Large intestine (tissue), 3 donors: Measurements from ENCODE around the gene HRCT1. TPM values are rescaled to one million over a fixed set of nuclear protein-coding genes. Genes with fewer than 3 reads are reported as not detected.
A peak's percentile ranks its signal among the peaks of the same experiment; 100 is the strongest.

Experiments
- DNase-seq, 2 donors: peaks; one replicate each; pipeline versions ENCODE4 v3.0.0 to v3.0.0-alpha.2; 2013
- H3K27ac ChIP-seq: one replicate; pipeline ENCODE4 v1.5.1; 2013; ENCODE audit warnings: low read length
- H3K27me3 ChIP-seq: 2 replicates; pipeline ENCODE4 v1.6.1; 2013; ENCODE audit warnings: low read length; ENCODE audit not compliant: control insufficient read depth, insufficient read depth
- H3K36me3 ChIP-seq: 2 replicates; pipeline ENCODE4 v1.6.1; 2013; ENCODE audit warnings: low read length; ENCODE audit not compliant: control insufficient read depth, insufficient read depth
- H3K4me1 ChIP-seq: one replicate; pipeline ENCODE4 v1.6.1; 2013; ENCODE audit warnings: low read length; ENCODE audit not compliant: control insufficient read depth, insufficient read depth
- H3K4me3 ChIP-seq: one replicate; pipeline ENCODE4 v1.5.1; 2013; ENCODE audit warnings: low read length
- H3K9me3 ChIP-seq: one replicate; pipeline ENCODE4 v1.6.1; 2013; ENCODE audit warnings: mild to moderate bottlenecking, low read depth, low read length, moderate library complexity; ENCODE audit not compliant: control insufficient read depth
- WGBS: methylation state at CpG from one replicate; pipeline ENCODE4 v1.1.5; 2013; ENCODE audit warnings: low lambda C conversion rate; ENCODE audit not compliant: insufficient coverage; 5-methylcytosine and 5-hydroxymethylcytosine counted together
- polyA plus RNA-seq: library from polyadenylated mRNA; unstranded; fragments of 120-200 nt; gene quantifications from one replicate; pipeline ENCODE4 v1.2.1, GENCODE V29; 2013

The HRCT1 gene
- polyA plus RNA-seq, 1 donor: 1.6 TPM

DNA sequence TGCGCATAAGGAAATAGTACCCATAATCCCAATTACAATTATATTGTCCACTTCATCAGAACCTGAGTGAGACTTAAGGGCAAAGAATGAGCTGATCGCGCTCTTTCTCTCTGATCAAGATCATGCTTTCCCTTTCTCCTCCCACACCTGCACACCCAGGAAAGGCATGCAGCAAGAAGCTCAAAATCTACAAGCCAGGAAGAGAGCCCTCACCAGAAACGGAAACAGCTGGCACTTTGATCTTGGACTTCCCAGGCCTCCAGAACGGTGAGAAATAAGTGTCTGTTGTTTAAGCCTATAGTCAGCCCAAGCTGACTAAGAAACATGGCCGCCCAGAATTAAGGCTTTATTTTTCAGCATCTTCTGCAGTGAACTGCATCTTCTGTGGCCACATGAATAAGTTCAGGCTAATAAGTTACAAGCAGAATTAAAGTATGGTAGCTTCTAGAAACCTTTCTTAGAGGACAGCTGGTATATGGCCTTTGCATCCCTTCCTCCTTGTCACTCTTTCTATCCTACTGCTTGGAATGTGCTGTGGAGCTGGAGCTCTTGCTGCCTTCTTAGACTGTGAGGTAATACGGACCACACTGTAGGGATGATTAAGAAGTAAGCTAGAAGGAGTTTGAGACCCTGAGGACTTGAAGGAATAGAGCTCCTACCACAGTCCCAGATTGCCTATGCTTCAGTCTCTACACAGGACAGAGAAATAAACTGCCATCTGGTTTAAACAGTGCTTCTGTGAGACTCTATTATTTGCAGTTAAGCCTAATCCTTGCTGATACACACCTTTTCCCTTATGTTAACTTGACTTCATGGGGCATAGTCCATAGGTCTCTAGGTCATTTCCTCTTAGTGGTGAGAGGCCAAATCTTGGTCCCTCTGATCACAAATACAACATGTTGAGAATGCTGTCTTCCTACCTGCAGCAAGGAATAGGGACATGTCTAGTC, 34.7 kb downstream of the HRCT1 start:
- DNase-seq: peak; percentile 70 to 78
- peak overlapping the region; percentile 56 for H3K27ac ChIP-seq

DNA sequence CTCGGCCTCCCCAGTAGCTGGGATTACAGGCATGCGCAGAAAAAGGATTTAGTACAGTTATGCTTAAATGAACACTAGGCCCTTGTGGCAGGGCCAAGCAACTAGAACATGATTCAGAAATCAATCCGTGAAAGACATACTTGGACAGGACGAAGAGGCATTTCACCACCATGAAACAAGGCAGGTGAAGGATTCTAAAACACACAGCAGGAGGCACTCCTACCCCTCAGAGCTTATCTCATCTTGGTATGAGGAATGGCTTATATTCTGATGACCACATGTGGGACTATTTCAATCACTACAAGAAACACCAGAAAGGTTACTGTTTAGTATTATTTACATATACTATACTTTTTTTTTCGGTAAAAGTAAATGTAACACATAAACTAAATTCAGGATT, 36.3 kb downstream of the HRCT1 start:
- no peaks in the 10 kb centered on the region for H3K36me3 ChIP-seq
- peaks cover 30% of the 10 kb centered on the region for H3K4me1 ChIP-seq
- H3K9me3 ChIP-seq: no peaks in the 10 kb centered on the region
- no peak overlapping the region for H3K4me3 ChIP-seq
- no CpG with 5 or more reads among the region's 5 CpGs for WGBS
- H3K27ac ChIP-seq: no peak overlapping the region
- no peak for DNase-seq
- H3K27me3 ChIP-seq: no peaks in the 10 kb centered on the region

More for the DNA sequence above, 34.7 kb downstream of the HRCT1 start:
- H3K4me1 ChIP-seq: peaks cover 33% of the 10 kb centered on the region
- 62% methylated on average over 2 of the region's 7 CpGs for WGBS
- no peaks in the 10 kb centered on the region for H3K27me3 ChIP-seq
- H3K9me3 ChIP-seq: no peaks in the 10 kb centered on the region
- H3K36me3 ChIP-seq: no peaks in the 10 kb centered on the region
- no peak overlapping the region for H3K4me3 ChIP-seq

DNA sequence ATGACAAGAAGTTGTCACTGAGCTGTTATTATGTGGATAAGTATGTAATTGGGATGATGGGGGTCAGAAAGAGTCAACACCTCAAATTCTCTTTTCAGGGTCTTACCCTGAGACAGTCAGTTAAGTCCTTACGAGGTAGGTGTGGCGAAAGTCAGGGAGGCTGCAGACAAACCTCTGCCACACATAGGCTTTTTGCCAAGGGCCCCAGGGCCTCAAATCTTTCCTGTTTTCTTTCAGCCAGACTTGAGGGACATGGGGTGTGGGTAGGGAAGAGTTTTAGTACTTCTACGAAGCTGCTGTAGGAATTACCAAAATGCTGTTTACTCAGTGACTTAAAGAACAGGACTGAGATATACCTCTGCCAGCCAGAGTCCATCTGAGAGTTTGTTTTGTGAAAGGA, 38.2 kb downstream of the HRCT1 start:
- no peak for DNase-seq
- H3K9me3 ChIP-seq: no peaks in the 10 kb centered on the region
- peaks cover 32% of the 10 kb centered on the region for H3K4me1 ChIP-seq
- no CpG with 5 or more reads among the region's 3 CpGs for WGBS
- no peak overlapping the region for H3K4me3 ChIP-seq
- no peak overlapping the region for H3K27ac ChIP-seq
- H3K27me3 ChIP-seq: no peaks in the 10 kb centered on the region
- no peaks in the 10 kb centered on the region for H3K36me3 ChIP-seq

DNA sequence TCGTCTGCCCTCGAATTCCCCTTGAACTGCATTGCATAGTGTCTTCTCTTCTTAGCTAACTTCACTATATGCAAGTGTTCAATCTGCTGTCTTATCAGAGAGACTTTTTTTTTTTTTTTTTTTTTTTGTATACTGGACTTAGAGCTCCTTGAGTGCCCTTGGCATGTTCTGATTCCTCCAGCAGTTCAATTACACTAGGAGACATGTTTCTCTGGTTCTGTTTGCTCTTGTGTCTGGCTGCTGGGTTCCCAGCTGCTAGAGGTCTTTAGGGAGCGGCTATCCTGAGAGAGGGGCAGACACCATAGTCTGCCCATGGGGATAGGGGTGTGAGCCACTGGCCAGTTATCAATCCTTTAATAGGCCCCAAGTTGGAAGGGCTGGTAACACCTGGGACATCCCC, 38.8 kb downstream of the HRCT1 start:
- H3K4me1 ChIP-seq: peaks cover 34% of the 10 kb centered on the region

DNA sequence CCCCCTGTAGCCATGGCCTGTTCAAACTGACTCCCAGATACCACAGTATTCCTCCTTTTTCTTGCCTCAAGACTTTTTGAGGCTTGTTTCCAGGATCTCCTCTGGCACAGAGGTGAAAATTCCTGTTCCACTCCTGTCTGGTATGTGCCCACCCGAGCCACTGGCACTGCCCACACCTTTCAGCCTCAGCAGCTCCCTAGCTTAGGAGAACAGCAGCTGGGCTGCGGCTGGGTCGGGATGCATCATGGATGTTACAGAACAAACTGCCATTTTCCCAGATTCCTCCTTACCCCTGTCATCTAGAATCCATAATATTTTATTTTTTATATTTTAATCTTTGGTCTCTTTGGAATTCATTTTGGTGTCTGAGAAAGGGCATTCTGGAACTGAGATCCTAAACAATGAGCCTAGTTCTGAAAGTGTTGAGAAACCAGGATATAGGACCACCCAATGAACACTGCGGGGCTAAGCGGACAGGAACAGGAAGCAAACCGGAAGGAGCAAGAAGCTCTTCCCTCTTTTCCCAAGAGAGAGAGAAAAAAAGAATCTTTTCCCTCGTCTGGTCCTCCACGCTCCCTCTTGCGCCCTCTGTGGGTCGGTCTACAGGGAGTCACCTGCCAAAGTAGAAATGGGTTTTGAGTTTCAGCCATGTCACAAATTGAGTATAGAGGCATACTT, 39.5 kb downstream of the HRCT1 start:
- 47% methylated on average over 4 of the region's 10 CpGs for WGBS
- Histone ChIP-seq H3K36me3 (no peaks in the 10 kb centered on the region), H3K9me3 (no peaks in the 10 kb centered on the region), H3K27me3 (no peaks in the 10 kb centered on the region), H3K4me1 (peaks cover 28% of the 10 kb centered on the region), H3K27ac (peak overlapping the region; percentile 49), H3K4me3 (peak overlapping the region; percentile 11)
- peak; percentile 77 to 80 for DNase-seq

More for the DNA sequence above, 38.8 kb downstream of the HRCT1 start:
- Histone ChIP-seq H3K27ac (peak overlapping the region; percentile 49), H3K27me3 (no peaks in the 10 kb centered on the region), H3K36me3 (no peaks in the 10 kb centered on the region), H3K9me3 (no peaks in the 10 kb centered on the region), H3K4me3 (no peak overlapping the region)
- DNase-seq: peak in 1 of 2 donors; percentile 62
- WGBS: no CpG with 5 or more reads among the region's 3 CpGs

DNA sequence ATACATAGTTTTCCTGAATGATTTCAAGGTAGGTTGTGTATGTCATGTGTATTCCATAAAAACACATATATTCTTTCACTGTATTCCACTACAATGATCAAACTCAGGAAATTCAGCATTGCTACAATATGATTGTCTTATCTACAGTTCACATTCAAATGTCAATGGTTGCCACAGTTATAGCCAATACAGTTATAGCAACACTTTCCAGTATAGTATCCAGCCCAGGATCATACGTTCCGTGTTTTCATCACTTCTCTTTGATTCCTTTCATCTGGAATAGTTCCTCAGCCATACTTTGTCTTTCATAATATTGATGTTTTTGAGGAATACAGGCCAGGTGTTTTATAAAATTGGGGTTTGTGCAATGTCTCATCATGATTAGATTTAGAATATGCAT, 42.4 kb downstream of the HRCT1 start:
- 77% methylated on average over 2 of the region's 2 CpGs for WGBS
- H3K36me3 ChIP-seq: no peaks in the 10 kb centered on the region
- no peaks in the 10 kb centered on the region for H3K9me3 ChIP-seq
- no peak overlapping the region for H3K27ac ChIP-seq
- peaks cover 19% of the 10 kb centered on the region for H3K4me1 ChIP-seq
- no peak for DNase-seq
- no peak overlapping the region for H3K4me3 ChIP-seq
- no peaks in the 10 kb centered on the region for H3K27me3 ChIP-seq

DNA sequence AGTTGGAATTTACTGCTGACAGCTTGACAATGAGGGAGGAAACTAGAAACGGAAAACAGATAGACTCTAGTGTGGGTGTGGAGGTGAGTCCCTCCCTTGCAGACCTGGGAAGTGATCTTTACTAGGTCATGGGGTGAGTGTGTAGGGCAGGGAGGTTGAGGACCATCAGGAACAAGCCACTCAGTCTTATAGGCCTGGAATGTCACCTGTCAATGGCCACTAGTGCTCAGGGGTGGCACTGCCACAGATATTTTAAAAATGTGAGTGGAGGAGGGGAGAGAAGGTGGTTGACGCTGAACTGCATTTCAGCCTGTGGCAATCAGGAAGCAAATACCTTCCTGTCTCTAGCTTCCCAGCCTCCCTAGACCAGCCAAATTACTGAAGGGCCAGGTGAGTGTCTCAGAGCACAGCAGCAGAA, 42.9 kb downstream of the HRCT1 start:
- no peaks in the 10 kb centered on the region for H3K27me3 ChIP-seq
- H3K9me3 ChIP-seq: no peaks in the 10 kb centered on the region
- H3K4me1 ChIP-seq: peaks cover 19% of the 10 kb centered on the region
- H3K4me3 ChIP-seq: no peak overlapping the region
- no peak overlapping the region for H3K27ac ChIP-seq
- no CpG with 5 or more reads among the region's 2 CpGs for WGBS
- DNase-seq: no peak
- H3K36me3 ChIP-seq: no peaks in the 10 kb centered on the region

DNA sequence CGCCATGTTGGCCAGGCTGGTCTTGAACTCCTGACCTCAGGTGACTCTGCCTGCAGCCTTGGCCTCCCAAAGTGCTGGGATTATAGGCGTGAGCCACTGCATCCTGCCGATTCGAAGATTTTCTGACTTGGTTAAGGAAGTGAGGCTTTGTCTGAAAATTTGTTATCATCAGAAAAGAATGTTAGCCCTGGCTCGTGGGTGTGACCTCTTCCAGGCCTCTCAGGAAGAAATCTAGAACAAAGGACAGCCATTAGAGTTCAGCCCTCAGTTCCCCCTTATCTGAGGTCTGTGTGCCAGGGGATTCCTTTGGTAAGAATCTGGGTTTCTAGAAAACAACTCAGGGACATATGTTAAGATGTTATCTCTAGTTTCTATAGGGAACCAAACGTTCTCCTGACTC, 45.7 kb downstream of the HRCT1 start:
- no peak for DNase-seq
- no CpG with 5 or more reads among the region's 6 CpGs for WGBS
- Histone ChIP-seq H3K36me3 (no peaks in the 10 kb centered on the region), H3K4me1 (peaks cover 6% of the 10 kb centered on the region), H3K4me3 (no peak overlapping the region), H3K9me3 (no peaks in the 10 kb centered on the region), H3K27ac (no peak overlapping the region), H3K27me3 (no peaks in the 10 kb centered on the region)

DNA sequence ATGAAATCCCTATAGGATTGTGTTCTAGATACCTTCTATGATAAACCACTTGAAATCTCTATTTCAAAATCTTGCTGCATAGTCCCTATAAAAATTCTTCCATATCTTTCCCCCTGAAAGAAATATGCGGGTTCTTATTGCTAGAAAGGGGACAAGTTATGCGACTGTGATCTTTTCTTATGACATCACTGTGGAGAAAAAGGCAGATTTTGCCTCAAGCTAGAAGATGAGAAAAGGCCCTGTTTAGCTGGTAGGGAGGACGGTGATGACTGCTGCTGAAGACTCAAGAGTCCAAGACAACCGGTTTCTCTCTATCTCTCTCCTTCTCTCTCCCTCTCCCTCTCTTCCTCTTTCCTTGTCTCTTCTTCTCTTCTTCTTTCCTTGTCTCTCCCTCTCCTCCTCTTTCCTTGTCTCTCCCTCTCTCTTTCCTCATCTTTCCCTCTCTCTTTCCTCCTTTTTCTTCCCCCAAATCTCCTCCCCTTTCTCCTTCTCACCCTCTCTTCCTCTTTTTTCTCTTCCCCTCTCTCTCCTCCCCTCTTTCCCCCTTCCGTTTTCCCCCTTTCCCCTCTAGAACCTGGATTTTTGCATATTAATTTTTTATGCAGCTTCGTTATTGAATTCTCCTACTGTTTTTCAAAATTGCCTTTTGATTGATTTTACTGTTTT, 46.7 kb downstream of the HRCT1 start:
- H3K27ac ChIP-seq: no peak overlapping the region
- DNase-seq: no peak
- WGBS: 58% methylated on average over 4 of the region's 6 CpGs
- H3K4me1 ChIP-seq: peaks cover 6% of the 10 kb centered on the region
- H3K36me3 ChIP-seq: no peaks in the 10 kb centered on the region
- no peaks in the 10 kb centered on the region for H3K27me3 ChIP-seq
- H3K9me3 ChIP-seq: no peaks in the 10 kb centered on the region
- no peak overlapping the region for H3K4me3 ChIP-seq

DNA sequence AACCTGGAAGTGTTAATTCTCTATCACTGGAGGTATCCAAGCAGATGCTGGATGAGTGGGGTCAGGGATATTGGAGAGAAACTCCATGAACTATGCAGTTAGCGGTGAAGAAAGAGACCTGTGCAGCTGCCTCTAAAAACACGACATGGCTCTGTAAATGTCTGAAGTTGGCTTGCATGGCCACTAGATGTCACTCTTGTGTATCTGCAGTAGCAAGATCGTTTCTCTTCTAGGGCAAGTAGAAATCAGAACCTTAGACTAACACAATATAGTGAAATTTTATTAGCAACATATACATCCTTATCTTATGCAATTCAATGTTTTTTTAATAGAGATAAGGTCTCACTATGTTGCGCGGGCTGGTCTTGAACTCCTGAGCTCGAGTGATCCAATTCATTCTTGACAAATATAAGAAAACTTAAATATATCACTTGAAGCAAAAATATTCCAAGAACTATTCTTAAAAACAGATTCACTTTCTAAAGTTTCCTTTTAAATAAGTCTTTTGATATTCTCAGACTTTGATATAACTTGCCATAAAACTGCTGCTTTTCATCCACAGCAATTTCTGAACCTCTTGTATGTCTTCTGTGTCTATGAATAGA, 49.0 kb downstream of the HRCT1 start:
- H3K4me3 ChIP-seq: no peak overlapping the region
- no peak overlapping the region for H3K27ac ChIP-seq
- H3K9me3 ChIP-seq: no peaks in the 10 kb centered on the region
- H3K4me1 ChIP-seq: peaks cover 12% of the 10 kb centered on the region
- WGBS: no CpG with 5 or more reads among the region's 6 CpGs
- peak; percentile 66 to 68 for DNase-seq
- no peaks in the 10 kb centered on the region for H3K36me3 ChIP-seq
- no peaks in the 10 kb centered on the region for H3K27me3 ChIP-seq
